ENCODE results near the gene RPTOR. TPM values are rescaled to one million over a fixed set of nuclear protein-coding genes. Genes with fewer than 3 reads are reported as not detected.

The RPTOR gene
- total RNA-seq, 6 experiments from 2014 or later = 34.4 to 39.2 (median 35.5) TPM

DNA sequence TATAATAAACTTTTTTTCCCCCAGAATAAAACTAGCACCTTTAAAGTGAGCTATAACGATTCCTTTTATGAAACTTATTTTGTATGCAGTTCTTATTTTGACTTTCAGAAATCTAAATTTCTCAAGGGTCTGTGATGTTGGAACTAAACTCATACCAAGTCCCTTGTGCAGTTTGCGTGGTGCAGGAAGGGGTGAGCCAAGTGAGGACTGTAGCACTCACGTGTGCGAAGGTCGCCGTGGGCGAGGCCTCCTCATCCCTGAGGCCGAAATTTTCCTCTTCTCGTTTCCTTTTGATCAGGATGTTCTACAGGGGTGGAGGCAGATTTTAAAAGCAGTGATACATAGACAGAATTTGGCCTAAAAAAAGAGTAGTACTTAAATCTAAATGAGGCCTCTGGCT lies 73.7 kb downstream of the RPTOR start:
- TF ChIP-seq, protein P1, sequence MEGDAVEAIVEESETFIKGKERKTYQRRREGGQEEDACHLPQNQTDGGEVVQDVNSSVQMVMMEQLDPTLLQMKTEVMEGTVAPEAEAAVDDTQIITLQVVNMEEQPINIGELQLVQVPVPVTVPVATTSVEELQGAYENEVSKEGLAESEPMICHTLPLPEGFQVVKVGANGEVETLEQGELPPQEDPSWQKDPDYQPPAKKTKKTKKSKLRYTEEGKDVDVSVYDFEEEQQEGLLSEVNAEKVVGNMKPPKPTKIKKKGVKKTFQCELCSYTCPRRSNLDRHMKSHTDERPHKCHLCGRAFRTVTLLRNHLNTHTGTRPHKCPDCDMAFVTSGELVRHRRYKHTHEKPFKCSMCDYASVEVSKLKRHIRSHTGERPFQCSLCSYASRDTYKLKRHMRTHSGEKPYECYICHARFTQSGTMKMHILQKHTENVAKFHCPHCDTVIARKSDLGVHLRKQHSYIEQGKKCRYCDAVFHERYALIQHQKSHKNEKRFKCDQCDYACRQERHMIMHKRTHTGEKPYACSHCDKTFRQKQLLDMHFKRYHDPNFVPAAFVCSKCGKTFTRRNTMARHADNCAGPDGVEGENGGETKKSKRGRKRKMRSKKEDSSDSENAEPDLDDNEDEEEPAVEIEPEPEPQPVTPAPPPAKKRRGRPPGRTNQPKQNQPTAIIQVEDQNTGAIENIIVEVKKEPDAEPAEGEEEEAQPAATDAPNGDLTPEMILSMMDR (IDR thresholded peaks at IDR 0.05) = no peak
- no peak for DNase-seq
- no peaks in the 10 kb centered on the region for H3K9me3 Mint-ChIP-seq
- H3K36me3 Mint-ChIP-seq (ENCODE audit: low read depth) = no peaks in the 10 kb centered on the region; the same call in 1 of the 2 replicates
- H3K4me3 Mint-ChIP-seq = no peak overlapping the region
- no peak overlapping the region for H3K27ac Mint-ChIP-seq
- H3K27me3 Mint-ChIP-seq (ENCODE audit: insufficient read depth) = peaks cover 2% of the 10 kb centered on the region
- peaks cover 22% of the 10 kb centered on the region for H3K4me1 Mint-ChIP-seq (ENCODE audit: low read depth)

- Mint-ChIP-seq H3K4me3 (no peak overlapping the region), H3K27me3 (ENCODE audit: insufficient read depth) (peaks cover 2% of the 10 kb centered on the region), H3K4me1 (ENCODE audit: low read depth) (peaks cover 16% of the 10 kb centered on the region), H3K27ac (no peak overlapping the region; the same call in 1 of the 2 replicates), H3K9me3 (no peaks in the 10 kb centered on the region), H3K36me3 (ENCODE audit: low read depth) (no peaks in the 10 kb centered on the region; the same call in 1 of the 2 replicates)
- TF ChIP-seq, protein P1 (IDR thresholded peaks at IDR 0.05) = no peak
- DNase-seq = no peak
Observed at GRCh38 chr17:80619535-80620235, 75.0 kb downstream of the RPTOR start.

GRCh38 chr17:80621335-80621996 lies 76.8 kb downstream of the RPTOR start:
- Mint-ChIP-seq H3K9me3 (no peaks in the 10 kb centered on the region), H3K27me3 (ENCODE audit: insufficient read depth) (peaks cover 2% of the 10 kb centered on the region; the same call in 1 of the 2 replicates), H3K4me3 (no peak overlapping the region), H3K4me1 (ENCODE audit: low read depth) (peaks cover 16% of the 10 kb centered on the region), H3K36me3 (ENCODE audit: low read depth) (no peaks in the 10 kb centered on the region; the same call in 1 of the 2 replicates), H3K27ac (no peak overlapping the region)
- TF ChIP-seq, protein P1 (IDR thresholded peaks at IDR 0.05) = no peak
- no peak for DNase-seq

DNA sequence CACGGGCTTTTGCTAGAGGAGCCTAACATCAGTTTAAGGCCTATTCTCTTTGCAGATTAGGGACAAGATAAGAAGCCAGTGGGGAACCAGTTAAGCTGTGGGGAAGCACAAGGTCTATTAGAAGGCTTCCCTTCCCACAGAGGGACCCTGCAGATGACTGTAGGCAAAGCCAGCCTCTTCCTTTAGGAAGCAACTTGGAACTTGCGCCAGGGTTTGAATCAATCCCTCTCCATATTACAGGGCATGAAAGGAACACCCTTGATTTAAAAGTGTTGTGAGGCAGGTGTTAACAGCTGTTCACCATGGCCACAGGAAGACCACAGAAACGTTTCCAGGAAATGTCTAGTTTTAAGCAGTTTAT lies 77.3 kb downstream of the RPTOR start:
- peaks cover 16% of the 10 kb centered on the region for H3K4me1 Mint-ChIP-seq (ENCODE audit: low read depth)
- H3K27ac Mint-ChIP-seq = no peak overlapping the region
- TF ChIP-seq, protein P1 (IDR thresholded peaks at IDR 0.05) = no peak
- H3K9me3 Mint-ChIP-seq = no peaks in the 10 kb centered on the region
- peaks cover 2% of the 10 kb centered on the region; the same call in 1 of the 2 replicates for H3K27me3 Mint-ChIP-seq (ENCODE audit: insufficient read depth)
- no peak overlapping the region for H3K4me3 Mint-ChIP-seq
- no peak for DNase-seq
- peaks cover 4% of the 10 kb centered on the region; the same call in 1 of the 2 replicates for H3K36me3 Mint-ChIP-seq (ENCODE audit: low read depth)

GRCh38 chr17:80624864-80625263 lies 80.2 kb downstream of the RPTOR start:
- no peak for DNase-seq
- Mint-ChIP-seq H3K9me3 (no peaks in the 10 kb centered on the region), H3K27ac (no peak overlapping the region), H3K4me3 (no peak overlapping the region), H3K36me3 (ENCODE audit: low read depth) (peaks cover 5% of the 10 kb centered on the region; the same call in 1 of the 2 replicates), H3K4me1 (ENCODE audit: low read depth) (peaks cover 3% of the 10 kb centered on the region), H3K27me3 (ENCODE audit: insufficient read depth) (peaks cover 1% of the 10 kb centered on the region; the same call in 1 of the 2 replicates)
- TF ChIP-seq, protein P1 (IDR thresholded peaks at IDR 0.05) = no peak

Measured in HFFc6 (cell line).